Endothelial cell of umbilical vein (primary cell): ENCODE data around the gene AKT2. TPM values are rescaled to one million over a fixed set of nuclear protein-coding genes. Genes with fewer than 3 reads are reported as not detected.

Source experiments
- BruUV-seq: library from RNA; stranded (reverse); fragments of 400-500 nt; replicated peaks from 2 replicates; lab custom pipeline; 2021; lab: Mats Ljungman, UMichigan
- CTCF ChIA-PET: fragments of 300-600, 350-600 bp; sonication (Branson Sonifier 250); formaldehyde crosslinking; loops from one replicate; lab custom pipeline; 2021; ENCODE audit warnings: antibody characterized with exemption, inconsistent platforms; lab: Charles Lee
- POLR2A ChIA-PET: fragments of 300-600, 350-600 bp; sonication (Branson Sonifier 250); formaldehyde crosslinking; loops from one replicate; lab custom pipeline; 2021; ENCODE audit warnings: antibody characterized with exemption, inconsistent platforms; lab: Charles Lee
- DNase-seq: peaks from one replicate; pipeline ENCODE4 v3.0.0-alpha.2; 2011; ENCODE audit warnings: low read depth, low spot score
- FAIRE-seq: peaks from 2 replicates; lab custom pipeline; 2011; peaks lifted over from hg19 to GRCh38; lab: Jason Lieb, UNC
- H2AFZ ChIP-seq: 2 replicates; pipeline ENCODE4 v1.6.0; 2012; ENCODE audit warnings: low read depth, low read length, control low read depth, inconsistent platforms
- H3K27ac ChIP-seq: 2 replicates; pipeline ENCODE4 v1.5.1; 2011; ENCODE audit warnings: low read depth, mild to moderate bottlenecking, control low read depth, low read length, moderate library complexity; ENCODE audit not compliant: insufficient read depth
- H3K27me3 ChIP-seq, 2 experiments: 2 replicates each; pipeline versions ENCODE4 v1.6.0 to v1.6.1; 2011; ENCODE audit warnings: low read length in 2 of 2, mixed read lengths in 1 of 2; ENCODE audit not compliant: control insufficient read depth in 2 of 2, insufficient read depth in 2 of 2
- H3K36me3 ChIP-seq, 2 experiments: 2 replicates in 1 of 2; 3 replicates in 1 of 2; pipeline ENCODE4 v1.5.1; 2011; ENCODE audit warnings: low read length in 2 of 2, mild to moderate bottlenecking in 1 of 2, moderate library complexity in 1 of 2; ENCODE audit not compliant: control insufficient read depth in 2 of 2, insufficient read depth in 2 of 2; ENCODE audit errors: extremely low read depth in 1 of 2
- H3K4me1 ChIP-seq: 3 replicates; pipeline ENCODE4 v1.5.1; 2011; ENCODE audit warnings: mild to moderate bottlenecking, low read length; ENCODE audit not compliant: control insufficient read depth, insufficient read depth; ENCODE audit errors: extremely low read depth
- H3K4me2 ChIP-seq: 2 replicates; pipeline ENCODE4 v1.6.1; 2011; ENCODE audit warnings: low read length, control low read depth, mixed read lengths; ENCODE audit not compliant: insufficient read depth
- H3K4me3 ChIP-seq, 3 experiments: fragments of 200-600 bp in 1 of 3; sonication (generic), shearing (Covaris generic) in 1 of 3; replicated peaks in 1 of 3; 2 replicates each; pipeline ENCODE4 v1.5.1; 2011 to 2016; ENCODE audit warnings: control low read depth in 3 of 3, low read length in 3 of 3, mild to moderate bottlenecking in 2 of 3, inconsistent platforms in 1 of 3, low read depth in 1 of 3, moderate library complexity in 1 of 3; ENCODE audit not compliant: insufficient read depth in 1 of 3
- H3K79me2 ChIP-seq: 2 replicates; pipeline ENCODE4 v1.6.0; 2012; ENCODE audit warnings: low read length, inconsistent platforms; ENCODE audit not compliant: control insufficient read depth, insufficient read depth
- H3K9ac ChIP-seq: replicated peaks from 2 replicates; pipeline ENCODE3; 2011; ENCODE audit warnings: low read length, control low read depth; ENCODE audit not compliant: insufficient read depth; ENCODE audit errors: extremely low read depth
- H3K9me1 ChIP-seq: replicated peaks from 3 replicates; pipeline ENCODE4 v1.6.0; 2011; ENCODE audit warnings: mild to moderate bottlenecking, low read length; ENCODE audit not compliant: control insufficient read depth, insufficient read depth; ENCODE audit errors: extremely low read depth
- H3K9me3 ChIP-seq: replicated peaks from 2 replicates; pipeline ENCODE4 v1.5.1; 2012; ENCODE audit warnings: low read length, inconsistent platforms; ENCODE audit not compliant: control insufficient read depth, insufficient read depth
- H4K20me1 ChIP-seq: replicated peaks from 2 replicates; pipeline ENCODE3; 2011; ENCODE audit warnings: mild to moderate bottlenecking, low read length; ENCODE audit not compliant: control insufficient read depth, insufficient read depth; ENCODE audit errors: extremely low read depth
- CTCF ChIP-seq, 2 donors: IDR thresholded peaks; 1 replicate in 1 of 2; 2 replicates in 1 of 2; pipeline ENCODE4 v1.5.1; 2011; ENCODE audit warnings: low read length in 2 of 2, mild to moderate bottlenecking in 2 of 2, moderate library complexity in 2 of 2, control low read depth in 1 of 2, inconsistent platforms in 1 of 2, low read depth in 1 of 2; ENCODE audit not compliant: insufficient read depth in 1 of 2; ENCODE audit errors: extremely low read depth in 1 of 2
- EZH2 ChIP-seq: IDR thresholded peaks from 2 replicates; pipeline ENCODE4 v1.6.1; 2012; ENCODE audit warnings: borderline replicate concordance, low read depth, mild to moderate bottlenecking, moderate library complexity, low read length, inconsistent platforms; ENCODE audit not compliant: severe bottlenecking
- FOS ChIP-seq: IDR thresholded peaks from 2 replicates; pipeline ENCODE4 v1.6.1; 2011; ENCODE audit warnings: mild to moderate bottlenecking, low read length, moderate library complexity, borderline replicate concordance; ENCODE audit not compliant: insufficient read depth
- GATA2 ChIP-seq: IDR thresholded peaks from 2 replicates; pipeline ENCODE4 v1.7.0; 2011; ENCODE audit warnings: low read depth, mild to moderate bottlenecking, moderate library complexity, mixed read lengths, low read length; ENCODE audit not compliant: insufficient read length, insufficient read depth
- JUN ChIP-seq: IDR thresholded peaks from 2 replicates; pipeline ENCODE4 v1.6.1; 2011; ENCODE audit warnings: borderline replicate concordance, low read depth; ENCODE audit not compliant: insufficient read length, insufficient read depth
- MAX ChIP-seq: IDR thresholded peaks from 2 replicates; pipeline ENCODE4 v1.6.1; 2011; ENCODE audit not compliant: insufficient read depth, insufficient read length
- MYC ChIP-seq: IDR thresholded peaks from one replicate; pipeline ENCODE4 v1.6.1; 2011; ENCODE audit warnings: mild to moderate bottlenecking, low read depth, low read length
- POLR2A ChIP-seq: IDR thresholded peaks from 2 replicates; pipeline ENCODE4 v1.6.1; 2012; ENCODE audit warnings: low read depth, mild to moderate bottlenecking, control low read depth, low read length
- POLR2AphosphoS5 ChIP-seq: IDR thresholded peaks from 2 replicates; pipeline ENCODE4 v1.6.1; 2012; ENCODE audit warnings: low read depth, mild to moderate bottlenecking, control low read depth, low read length, moderate library complexity; ENCODE audit not compliant: insufficient read depth
- dilution Hi-C: fragments of 300-500 bp; cut with MboI; formaldehyde crosslinking; loops from one replicate; pipeline ENCODE4 v1.15.0; 2019; ENCODE audit warnings: low sequenced_read_pairs; ENCODE audit not compliant: extremely low pct_ligation_motif_present
- intact Hi-C: fragments of 100-400 bp; cut with micrococcal nuclease; formaldehyde crosslinking; loops from one replicate; pipeline ENCODE4 v1.10.0; 2022
- polyA plus RNA-seq, 4 experiments: library from polyadenylated mRNA; depleted of rRNA in 3 of 4; stranded (reverse) in 3 of 4; unstranded in 1 of 4; fragments of >200 nt; gene quantifications; 2 replicates each; pipeline versions ENCODE4 v1.2.1 to v1.2.3, GENCODE V29; 2011 to 2012; ENCODE audit warnings: missing spikeins in 1 of 4
- total RNA-seq: library from RNA; stranded (reverse); gene quantifications from 2 replicates; pipeline ENCODE4 v1.2.3, GENCODE V29; 2021

AKT2 gene
- total and polyA plus RNA-seq, 2 donors (not counting 3 experiments of a cell fraction or from before 2014, with no cell fraction given): 65.2 to 69.8 TPM

GRCh38 chr19:40280608-40281221 is 4.4 kb downstream of the AKT2 start:
- Histone ChIP-seq H3K4me3 (no peak overlapping the region), H4K20me1 (no peaks in the 10 kb centered on the region), H3K36me3 (peaks cover 0 to 3% of the 10 kb centered on the region in 2 experiments), H3K27me3 (no peaks in the 10 kb centered on the region), H3K4me2 (no peak overlapping the region), H3K9me3 (no peaks in the 10 kb centered on the region), H3K79me2 (peaks cover 85% of the 10 kb centered on the region), H3K9ac (no peak overlapping the region), H2AFZ (no peak overlapping the region), H3K27ac (no peak overlapping the region), H3K4me1 (peaks cover 9% of the 10 kb centered on the region), H3K9me1 (no peaks in the 10 kb centered on the region)
- ChIA-PET CTCF (interaction anchor here (1.1 kb wide), 1 partner anchor 10 kb away, joined by 4 read pairs; no protein-coding TSS in a partner anchor), POLR2A (no interaction called here)
- DNase-seq (no peak), FAIRE-seq (no peak)
- no peak for TF ChIP-seq FOS
- TF ChIP-seq EZH2: no peak
- TF ChIP-seq GATA2: no peak
- TF ChIP-seq POLR2AphosphoS5: no peak
- no peak for TF ChIP-seq CTCF (IDR thresholded peaks at IDR 0.05; ENCODE audit: extremely low read depth in 1 of 2, insufficient read depth in 1 of 2, low read depth in 1 of 2, low read length in 2 of 2)
- TF ChIP-seq MAX: no peak
- no peak for TF ChIP-seq JUN
- TF ChIP-seq MYC: no peak
- TF ChIP-seq POLR2A: no peak
- dilution Hi-C loops: no loop called here
- intact Hi-C loops: no loop called here
- BruUV-seq: no TSS peak
